ENCODE measurements around the gene CLEC11A.

GRCh38 chr19:50764409-50764808 lies 41.2 kb downstream of the CLEC11A start:
- TF ChIP-seq ZBTB5 (IDR thresholded peaks at IDR 0.05), result no peak
- no peak for TF ChIP-seq CREM (IDR thresholded peaks at IDR 0.05; ENCODE audit: low read depth)
- no peak for TF ChIP-seq PKNOX1 (IDR thresholded peaks at IDR 0.05)
- TF ChIP-seq PHF20 (IDR thresholded peaks at IDR 0.05; ENCODE audit: partially characterized antibody), result no peak
- TF ChIP-seq NFIC (IDR thresholded peaks at IDR 0.05), result no peak
- TF ChIP-seq NCOA1 (IDR thresholded peaks at IDR 0.05; ENCODE audit: low read depth), result no peak
